ENCODE data around the gene AUTS2. TPM values are rescaled to one million over a fixed set of nuclear protein-coding genes. Genes with fewer than 3 reads are reported as not detected.

AUTS2 gene
- total RNA-seq, 1 donor from 2014 or later = 125 TPM

- DNase-seq (ENCODE audit: low spot score, unreplicated experiment) = no peak
- H3K9me3 Mint-ChIP-seq (ENCODE audit: low read depth) = peaks cover 3% of the 10 kb centered on the region
- no peaks in the 10 kb centered on the region for H3K36me3 Mint-ChIP-seq (ENCODE audit: insufficient read depth)
- no peak overlapping the region for H3K4me3 Mint-ChIP-seq (ENCODE audit: low read depth)
- peak overlapping the region; percentile 37 for H3K27ac Mint-ChIP-seq
- TF ChIP-seq CTCF (IDR thresholded peaks at IDR 0.05; ENCODE audit: unreplicated experiment) = no peak
- no peaks in the 10 kb centered on the region for H3K27me3 Mint-ChIP-seq
- H3K4me1 Mint-ChIP-seq (ENCODE audit: low read depth) = peaks cover 18% of the 10 kb centered on the region
Measured at GRCh38 chr7:69871886-69872569, 273.8 kb downstream of the AUTS2 start.

GRCh38 chr7:69873512-69873911 lies 275.2 kb downstream of the AUTS2 start:
- no peak for TF ChIP-seq CTCF (IDR thresholded peaks at IDR 0.05; ENCODE audit: unreplicated experiment)
- no peak overlapping the region for H3K4me3 Mint-ChIP-seq (ENCODE audit: low read depth)
- DNase-seq (ENCODE audit: low spot score, unreplicated experiment) = no peak
- no peak overlapping the region for H3K27ac Mint-ChIP-seq
- no peaks in the 10 kb centered on the region for H3K27me3 Mint-ChIP-seq
- H3K9me3 Mint-ChIP-seq (ENCODE audit: low read depth) = peaks cover 3% of the 10 kb centered on the region
- H3K36me3 Mint-ChIP-seq (ENCODE audit: insufficient read depth) = no peaks in the 10 kb centered on the region
- H3K4me1 Mint-ChIP-seq (ENCODE audit: low read depth) = peaks cover 18% of the 10 kb centered on the region

GRCh38 chr7:69878015-69878414 lies 279.7 kb downstream of the AUTS2 start:
- Mint-ChIP-seq H3K4me3 (ENCODE audit: low read depth) (no peak overlapping the region), H3K4me1 (ENCODE audit: low read depth) (peaks cover 5% of the 10 kb centered on the region), H3K36me3 (ENCODE audit: insufficient read depth) (no peaks in the 10 kb centered on the region), H3K27me3 (no peaks in the 10 kb centered on the region), H3K9me3 (ENCODE audit: low read depth) (peaks cover 3% of the 10 kb centered on the region), H3K27ac (peak overlapping the region; percentile 7)
- DNase-seq (ENCODE audit: low spot score, unreplicated experiment) = no peak
- no peak for TF ChIP-seq CTCF (IDR thresholded peaks at IDR 0.05; ENCODE audit: unreplicated experiment)

- H3K9me3 Mint-ChIP-seq (ENCODE audit: low read depth) = peaks cover 3% of the 10 kb centered on the region
- no peak for TF ChIP-seq CTCF (IDR thresholded peaks at IDR 0.05; ENCODE audit: unreplicated experiment)
- no peak for DNase-seq (ENCODE audit: low spot score, unreplicated experiment)
- H3K4me3 Mint-ChIP-seq (ENCODE audit: low read depth) = no peak overlapping the region
- H3K4me1 Mint-ChIP-seq (ENCODE audit: low read depth) = peaks cover 4% of the 10 kb centered on the region
- no peaks in the 10 kb centered on the region for H3K27me3 Mint-ChIP-seq
- H3K27ac Mint-ChIP-seq = no peak overlapping the region
- no peaks in the 10 kb centered on the region for H3K36me3 Mint-ChIP-seq (ENCODE audit: insufficient read depth)
Measured at GRCh38 chr7:69878591-69878990, 280.3 kb downstream of the AUTS2 start.

GRCh38 chr7:69879989-69880388 lies 281.7 kb downstream of the AUTS2 start:
- H3K27ac Mint-ChIP-seq = no peak overlapping the region
- H3K4me3 Mint-ChIP-seq (ENCODE audit: low read depth) = no peak overlapping the region
- TF ChIP-seq CTCF (IDR thresholded peaks at IDR 0.05; ENCODE audit: unreplicated experiment) = no peak
- no peaks in the 10 kb centered on the region for H3K9me3 Mint-ChIP-seq (ENCODE audit: low read depth)
- no peaks in the 10 kb centered on the region for H3K27me3 Mint-ChIP-seq
- H3K4me1 Mint-ChIP-seq (ENCODE audit: low read depth) = peaks cover 11% of the 10 kb centered on the region
- DNase-seq (ENCODE audit: low spot score, unreplicated experiment) = no peak
- no peaks in the 10 kb centered on the region for H3K36me3 Mint-ChIP-seq (ENCODE audit: insufficient read depth)
